AG04449 (cell line): ENCODE data around the gene FAM219B.
"Not testable (repeated sequence)": the region's sequence is repeated elsewhere in the genome, so short reads cannot be mapped to it uniquely, and the experiment has no call there.

Source experiments
- CTCF ChIA-PET: fragments of 350-600 bp; formaldehyde crosslinking; extraction: SDS; loops from one replicate; lab custom pipeline; 2021; ENCODE audit warnings: antibody characterized with exemption; lab: Yijun Ruan, JAX
- POLR2A ChIA-PET: fragments of 400-600, 350-600 bp; formaldehyde crosslinking; extraction: SDS; loops from one replicate; lab custom pipeline; 2020; ENCODE audit warnings: antibody characterized with exemption, inconsistent platforms; lab: Yijun Ruan, JAX
- DNase-seq: peaks from one replicate; pipeline ENCODE4 v3.0.0-alpha.2; 2010; ENCODE audit warnings: low read depth, low spot score
- H3K4me3 ChIP-seq: 2 replicates; pipeline ENCODE4 v1.5.1; 2011; ENCODE audit warnings: low read depth, mild to moderate bottlenecking, control low read depth, low read length
- CTCF ChIP-seq: IDR thresholded peaks from one replicate; pipeline ENCODE4 v1.5.1; 2011; ENCODE audit warnings: mild to moderate bottlenecking, moderate library complexity, low read length, control low read depth, inconsistent platforms; ENCODE audit not compliant: insufficient read depth; ENCODE audit errors: missing control alignments

FAM219B gene

DNA sequence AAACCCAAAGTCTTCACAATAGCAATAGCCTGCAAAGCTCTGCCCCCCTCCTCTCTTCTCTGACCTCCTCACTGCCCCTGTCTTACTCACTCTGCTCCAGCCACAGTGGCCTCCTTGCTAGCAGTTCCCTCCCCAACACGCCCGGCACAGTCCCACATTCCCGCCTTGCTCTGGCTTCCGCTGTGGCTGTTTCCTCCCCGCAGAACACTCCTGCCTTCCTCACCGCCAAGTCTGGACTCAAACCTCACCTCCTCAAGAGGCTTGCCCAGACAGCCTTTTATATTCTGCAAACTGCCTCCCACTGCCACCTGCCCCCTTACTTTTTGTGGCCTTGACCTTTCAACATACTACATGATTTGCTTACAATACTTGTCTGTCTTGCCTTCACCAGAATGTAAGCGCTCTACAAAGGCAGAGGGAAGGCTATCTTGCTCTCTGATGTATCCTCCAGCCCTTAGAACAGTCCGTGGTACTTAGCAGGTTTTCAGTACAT is 17.2 kb downstream of the FAM219B start:
- peak overlapping the region; percentile 100 for H3K4me3 ChIP-seq
- POLR2A ChIA-PET = interaction anchor here (0.7 to 1.1 kb wide), 5 partner anchors 9 to 106 kb away, joined by 3 to 10 read pairs (median 4); partner anchors contain the start of gene FAM219B
- DNase-seq = no peak
- CTCF ChIA-PET = interaction anchor here (0.9 to 9.3 kb wide), 6 partner anchors 14 to 108 kb away, joined by 3 to 134 read pairs (median 3); partner anchors contain the start of gene FAM219B
- TF ChIP-seq CTCF = no peak

DNA sequence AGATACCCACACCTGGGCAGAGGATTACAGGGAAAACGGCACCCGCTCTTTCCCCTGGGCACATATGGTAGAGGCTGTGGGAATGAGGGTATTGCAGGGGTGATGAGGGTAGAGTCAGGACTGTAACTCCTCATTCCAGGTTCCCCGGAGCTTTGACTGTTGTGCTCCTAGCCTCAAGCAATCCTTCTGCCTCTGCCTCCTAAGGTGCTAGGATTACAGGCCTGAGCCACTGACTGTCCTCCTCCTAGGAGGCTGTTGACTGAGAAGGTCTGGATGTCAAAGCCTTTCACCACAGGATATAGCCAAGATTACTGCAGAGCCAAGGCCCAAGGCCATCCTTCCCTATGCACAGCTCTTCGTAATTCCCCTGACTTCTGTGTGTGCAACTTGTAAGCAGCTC is 17.9 kb downstream of the FAM219B start:
- no peak for TF ChIP-seq CTCF
- POLR2A ChIA-PET = interaction anchor here (0.8 kb wide), 1 partner anchor 9 kb away, joined by 3 read pairs; no protein-coding TSS in a partner anchor
- no peak overlapping the region for H3K4me3 ChIP-seq
- DNase-seq = no peak
- CTCF ChIA-PET = interaction anchor here (0.9 to 9.3 kb wide), 3 partner anchors 14 to 120 kb away, joined by 3 to 134 read pairs (median 3); partner anchors contain the start of gene FAM219B

GRCh38 chr15:74887537-74888193 is 19.0 kb downstream of the FAM219B start:
- CTCF ChIA-PET = interaction anchor here (9.3 kb wide), 1 partner anchor 15 kb away, joined by 134 read pairs; the partner anchor contains the start of gene FAM219B
- POLR2A ChIA-PET, H3K4me3 ChIP-seq, DNase-seq: not testable (repeated sequence)

DNA sequence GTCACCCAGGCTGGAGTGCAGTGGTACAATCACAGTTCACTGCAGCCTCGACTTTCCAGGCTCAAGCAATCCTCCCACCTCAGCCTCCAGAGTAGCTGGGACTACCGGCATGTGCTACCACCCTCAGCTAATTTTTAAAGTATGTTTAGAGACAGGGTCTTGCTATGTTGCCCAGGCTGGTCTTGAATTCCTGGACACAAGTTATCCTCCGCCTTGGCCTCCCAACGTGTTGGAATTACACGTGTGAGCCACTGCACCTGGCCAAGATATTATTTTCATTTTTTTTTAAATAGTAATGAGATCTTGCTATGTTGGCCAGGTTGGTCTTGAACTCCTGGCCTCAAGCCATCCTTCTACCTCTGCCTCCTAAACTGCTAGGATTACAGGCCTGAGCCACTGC is 21.2 kb downstream of the FAM219B start:
- H3K4me3 ChIP-seq = no peak overlapping the region
- CTCF ChIA-PET = interaction anchor here (1.2 to 6.1 kb wide), 2 partner anchors 17 to 44 kb away, joined by 4 to 29 read pairs; no protein-coding TSS in a partner anchor
- TF ChIP-seq CTCF = no peak
- POLR2A ChIA-PET = interaction anchor here (0.9 kb wide), 1 partner anchor 16 kb away, joined by 3 read pairs; no protein-coding TSS in a partner anchor
- DNase-seq = no peak

- H3K4me3 ChIP-seq = no peak overlapping the region
- no peak for TF ChIP-seq CTCF
- DNase-seq = no peak
- ChIA-PET CTCF (interaction anchor here (0.8 to 6.1 kb wide), 4 partner anchors 17 to 105 kb away, joined by 3 to 29 read pairs (median 4); partner anchors contain the start of gene CSK), POLR2A (interaction anchor here (1.0 to 1.1 kb wide), 2 partner anchors 11 to 13 kb away, joined by 3 to 4 read pairs; no protein-coding TSS in a partner anchor)
These were observed 22.0 kb downstream of the FAM219B start for GRCh38 chr15:74884428-74885223.

- DNase-seq = no peak
- TF ChIP-seq CTCF = no peak
- H3K4me3 ChIP-seq = no peak overlapping the region
- ChIA-PET CTCF (interaction anchor here (1.8 to 6.1 kb wide), 2 partner anchors 17 to 19 kb away, joined by 7 to 29 read pairs; no protein-coding TSS in a partner anchor), POLR2A (no interaction called here)
These were observed 24.1 kb downstream of the FAM219B start for GRCh38 chr15:74882528-74882927.
